ENCODE results near the gene CCDC73. TPM values are rescaled to one million over a fixed set of nuclear protein-coding genes. Genes with fewer than 3 reads are reported as not detected.
"Not testable (repeated sequence)": the region's sequence is repeated elsewhere in the genome, so short reads cannot be mapped to it uniquely, and the experiment has no call there.

The CCDC73 gene
- total RNA-seq, 4 donors from 2014 or later = 0.21 to 3.3 (median 0.59) TPM

GRCh38 chr11:32729976-32730375, 64.5 kb downstream of the CCDC73 start:
- Histone ChIP-seq H3K9me3 (peaks cover 0 to 20% (median 0%) of the 10 kb centered on the region in 4 donors), H3K4me3 (no peak overlapping the region), H3K27ac (no peak overlapping the region), H3K4me1 (no peaks in the 10 kb centered on the region), H3K27me3 (no peaks in the 10 kb centered on the region), H3K36me3 (no peaks in the 10 kb centered on the region)
- no peak for TF ChIP-seq CTCF (IDR thresholded peaks at IDR 0.05)
- WGBS, 2 donors = 88 to 95% methylated on average over 1 of the region's 1 CpG
- no peak for DNase-seq (ENCODE audit: low spot score in 2 of 2)

GRCh38 chr11:32723332-32723731, 71.1 kb downstream of the CCDC73 start:
- WGBS, 2 donors = 54 to 73% methylated on average over 3 of the region's 3 CpGs
- no peak for DNase-seq (ENCODE audit: low spot score in 2 of 2)

GRCh38 chr11:32722255-32722654, 72.2 kb downstream of the CCDC73 start:
- no peaks in the 10 kb centered on the region for H3K4me1 ChIP-seq
- H3K9me3 ChIP-seq = no peaks in the 10 kb centered on the region
- no peak for TF ChIP-seq EP300 (IDR thresholded peaks at IDR 0.05)
- TF ChIP-seq CTCF (IDR thresholded peaks at IDR 0.05) = no peak
- no peak for TF ChIP-seq POLR2A (IDR thresholded peaks at IDR 0.05)

More at GRCh38 chr11:32723332-32723731, 71.1 kb downstream of the CCDC73 start:
- H3K27me3 ChIP-seq = no peaks in the 10 kb centered on the region
- TF ChIP-seq POLR2A (IDR thresholded peaks at IDR 0.05) (no peak), CTCF (IDR thresholded peaks at IDR 0.05) (no peak), EP300 (IDR thresholded peaks at IDR 0.05) (no peak)
- no peak overlapping the region for H3K4me3 ChIP-seq
- no peaks in the 10 kb centered on the region for H3K9me3 ChIP-seq
- no peak overlapping the region for H3K27ac ChIP-seq
- no peaks in the 10 kb centered on the region for H3K4me1 ChIP-seq
- H3K36me3 ChIP-seq = no peaks in the 10 kb centered on the region

GRCh38 chr11:32713496-32713895, 81.0 kb downstream of the CCDC73 start:
- 10 to 20% methylated on average over 1 of the region's 1 CpG for WGBS, 2 donors
- Histone ChIP-seq H3K27ac (no peak overlapping the region), H3K9me3 (no peaks in the 10 kb centered on the region), H3K4me3 (no peak overlapping the region), H3K36me3 (no peaks in the 10 kb centered on the region), H3K27me3 (no peaks in the 10 kb centered on the region), H3K4me1 (no peaks in the 10 kb centered on the region)
- peak in 1 of 5 experiments; percentile 17 for TF ChIP-seq CTCF (IDR thresholded peaks at IDR 0.05)
- TF ChIP-seq POLR2A (IDR thresholded peaks at IDR 0.05) = no peak
- DNase-seq (ENCODE audit: low spot score in 2 of 2) = no peak

More at GRCh38 chr11:32722255-32722654, 72.2 kb downstream of the CCDC73 start:
- Histone ChIP-seq H3K27ac (no peak overlapping the region), H3K36me3 (no peaks in the 10 kb centered on the region), H3K27me3 (no peaks in the 10 kb centered on the region), H3K4me3 (no peak overlapping the region)
- no peak for DNase-seq (ENCODE audit: low spot score in 2 of 2)

GRCh38 chr11:32708978-32709377, 85.5 kb downstream of the CCDC73 start:
- WGBS, 2 donors = 89 to 90% methylated on average over 3 of the region's 3 CpGs
- not testable (repeated sequence) for DNase-seq (ENCODE audit: low spot score in 2 of 2)

More at GRCh38 chr11:32708978-32709377, 85.5 kb downstream of the CCDC73 start:
- not testable (repeated sequence) for H3K27me3 ChIP-seq, H3K4me1 ChIP-seq, H3K36me3 ChIP-seq, H3K4me3 ChIP-seq, H3K27ac ChIP-seq
- peaks cover 0 to 12% (median 0%) of the 10 kb centered on the region in 4 donors for H3K9me3 ChIP-seq

Measured in tibial nerve (tissue), 4 donors.